Neutrophil (primary cell): Measurements from ENCODE around the gene CCDC88C.
A peak's percentile ranks its signal among the peaks of the same experiment; 100 is the strongest.

Experiments used
- H3K27ac ChIP-seq: fragments of 200-600 bp; sonication (generic); 2 replicates; pipeline ENCODE4 v1.5.1; 2016; ENCODE audit warnings: mild to moderate bottlenecking, moderate library complexity
- H3K27me3 ChIP-seq: fragments of 200-600 bp; sonication (generic); 2 replicates; pipeline ENCODE4 v1.6.0; 2016; ENCODE audit warnings: mild to moderate bottlenecking
- H3K36me3 ChIP-seq: fragments of 200-600 bp; sonication (generic); 2 replicates; pipeline ENCODE4 v1.5.1; 2017
- H3K4me1 ChIP-seq, 2 experiments: fragments of 200-600 bp in 1 of 2; sonication (generic) in 1 of 2; 1 replicate in 1 of 2; 2 replicates in 1 of 2; pipeline versions ENCODE4 v1.5.1 to v1.6.1; 2013 to 2016; ENCODE audit warnings: low read depth in 1 of 2, low read length in 1 of 2, mild to moderate bottlenecking in 1 of 2, moderate library complexity in 1 of 2; ENCODE audit not compliant: control insufficient read depth in 1 of 2, insufficient read depth in 1 of 2
- H3K4me3 ChIP-seq, 2 experiments: fragments of 200-600 bp in 1 of 2; sonication (generic) in 1 of 2; 1 replicate in 1 of 2; 2 replicates in 1 of 2; pipeline ENCODE4 v1.5.1; 2013 to 2016; ENCODE audit warnings: low read depth in 1 of 2, low read length in 1 of 2, mild to moderate bottlenecking in 1 of 2, moderate library complexity in 1 of 2
- H3K9me3 ChIP-seq: fragments of 200-600 bp; sonication (generic); 2 replicates; pipeline ENCODE4 v1.5.1; 2016
- TF ChIP-seq, protein P1 (sequence below): fragments of 200-600 bp; sonication (generic); IDR thresholded peaks from 2 replicates; pipeline ENCODE4 v1.5.1; 2016; ENCODE audit warnings: antibody characterized with exemption

Gene CCDC88C

GRCh38 chr14:91278383-91278715 is 139.3 kb downstream of the CCDC88C start:
- Histone ChIP-seq H3K27me3 (no peaks in the 10 kb centered on the region), H3K4me3 (no peak overlapping the region), H3K9me3 (no peaks in the 10 kb centered on the region), H3K4me1 (peaks cover 15 to 16% of the 10 kb centered on the region in 2 experiments), H3K36me3 (peaks cover 90% of the 10 kb centered on the region), H3K27ac (no peak overlapping the region)
- TF ChIP-seq, protein P1, sequence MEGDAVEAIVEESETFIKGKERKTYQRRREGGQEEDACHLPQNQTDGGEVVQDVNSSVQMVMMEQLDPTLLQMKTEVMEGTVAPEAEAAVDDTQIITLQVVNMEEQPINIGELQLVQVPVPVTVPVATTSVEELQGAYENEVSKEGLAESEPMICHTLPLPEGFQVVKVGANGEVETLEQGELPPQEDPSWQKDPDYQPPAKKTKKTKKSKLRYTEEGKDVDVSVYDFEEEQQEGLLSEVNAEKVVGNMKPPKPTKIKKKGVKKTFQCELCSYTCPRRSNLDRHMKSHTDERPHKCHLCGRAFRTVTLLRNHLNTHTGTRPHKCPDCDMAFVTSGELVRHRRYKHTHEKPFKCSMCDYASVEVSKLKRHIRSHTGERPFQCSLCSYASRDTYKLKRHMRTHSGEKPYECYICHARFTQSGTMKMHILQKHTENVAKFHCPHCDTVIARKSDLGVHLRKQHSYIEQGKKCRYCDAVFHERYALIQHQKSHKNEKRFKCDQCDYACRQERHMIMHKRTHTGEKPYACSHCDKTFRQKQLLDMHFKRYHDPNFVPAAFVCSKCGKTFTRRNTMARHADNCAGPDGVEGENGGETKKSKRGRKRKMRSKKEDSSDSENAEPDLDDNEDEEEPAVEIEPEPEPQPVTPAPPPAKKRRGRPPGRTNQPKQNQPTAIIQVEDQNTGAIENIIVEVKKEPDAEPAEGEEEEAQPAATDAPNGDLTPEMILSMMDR: no peak

DNA sequence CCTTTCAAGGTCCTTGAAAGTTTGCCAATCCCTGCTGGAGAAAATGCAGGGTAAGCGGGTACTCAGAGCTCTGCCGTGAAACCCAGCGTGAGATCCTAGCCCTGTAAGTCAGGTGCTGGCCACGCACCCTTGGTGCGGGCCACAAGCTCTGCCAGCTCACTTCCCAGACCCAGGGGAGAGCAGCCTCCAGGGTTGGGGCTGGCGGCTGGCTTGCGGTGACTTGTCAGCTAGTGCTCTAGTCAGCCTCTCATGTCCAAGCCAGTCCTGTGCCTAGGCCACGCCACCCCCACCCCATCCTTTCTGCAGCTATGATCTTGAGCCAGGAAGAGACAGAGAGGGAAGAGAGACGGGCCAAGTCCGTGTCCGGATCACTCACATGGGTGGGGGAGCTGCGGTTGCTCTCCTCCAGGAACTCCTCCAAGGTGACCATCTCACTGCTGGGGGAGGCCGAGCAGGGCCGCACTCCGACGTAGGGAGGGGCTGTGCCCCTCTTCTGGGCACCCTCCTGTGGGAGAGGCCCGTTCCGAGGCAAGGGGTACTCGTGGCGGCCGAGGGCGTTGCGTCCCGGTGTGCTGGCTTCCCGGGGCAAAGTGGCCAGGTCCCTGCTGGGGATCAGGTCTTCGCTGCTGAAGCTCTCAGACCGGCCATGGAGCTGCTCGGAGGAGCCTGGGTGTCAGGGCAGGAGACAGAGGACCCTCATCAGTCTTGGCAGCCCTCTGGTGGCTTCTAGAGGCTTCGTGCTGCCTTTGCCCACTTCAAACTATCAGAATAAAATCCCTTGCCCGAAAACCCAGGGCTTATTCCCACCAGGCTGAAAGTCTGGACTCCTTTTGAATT is 139.9 kb downstream of the CCDC88C start:
- Histone ChIP-seq H3K4me3 (no peak overlapping the region), H3K4me1 (peaks cover 15 to 16% of the 10 kb centered on the region in 2 experiments), H3K27ac (no peak overlapping the region), H3K9me3 (no peaks in the 10 kb centered on the region), H3K36me3 (peaks cover 90% of the 10 kb centered on the region), H3K27me3 (no peaks in the 10 kb centered on the region)
- TF ChIP-seq, protein P1: no peak

GRCh38 chr14:91274796-91275195 is 142.8 kb downstream of the CCDC88C start:
- Histone ChIP-seq H3K36me3 (peaks cover 84% of the 10 kb centered on the region), H3K9me3 (no peaks in the 10 kb centered on the region), H3K4me3 (no peak overlapping the region), H3K4me1 (peaks cover 15 to 16% of the 10 kb centered on the region in 2 experiments), H3K27me3 (no peaks in the 10 kb centered on the region), H3K27ac (peak overlapping the region; percentile 80)
- TF ChIP-seq, protein P1: no peak

GRCh38 chr14:91273885-91274273 is 143.7 kb downstream of the CCDC88C start:
- peak overlapping the region; percentile 80 for H3K27ac ChIP-seq
- H3K27me3 ChIP-seq: no peaks in the 10 kb centered on the region
- peaks cover 15 to 16% of the 10 kb centered on the region in 2 experiments for H3K4me1 ChIP-seq
- TF ChIP-seq, protein P1: no peak
- peaks cover 80% of the 10 kb centered on the region for H3K36me3 ChIP-seq
- no peak overlapping the region for H3K4me3 ChIP-seq
- no peaks in the 10 kb centered on the region for H3K9me3 ChIP-seq

DNA sequence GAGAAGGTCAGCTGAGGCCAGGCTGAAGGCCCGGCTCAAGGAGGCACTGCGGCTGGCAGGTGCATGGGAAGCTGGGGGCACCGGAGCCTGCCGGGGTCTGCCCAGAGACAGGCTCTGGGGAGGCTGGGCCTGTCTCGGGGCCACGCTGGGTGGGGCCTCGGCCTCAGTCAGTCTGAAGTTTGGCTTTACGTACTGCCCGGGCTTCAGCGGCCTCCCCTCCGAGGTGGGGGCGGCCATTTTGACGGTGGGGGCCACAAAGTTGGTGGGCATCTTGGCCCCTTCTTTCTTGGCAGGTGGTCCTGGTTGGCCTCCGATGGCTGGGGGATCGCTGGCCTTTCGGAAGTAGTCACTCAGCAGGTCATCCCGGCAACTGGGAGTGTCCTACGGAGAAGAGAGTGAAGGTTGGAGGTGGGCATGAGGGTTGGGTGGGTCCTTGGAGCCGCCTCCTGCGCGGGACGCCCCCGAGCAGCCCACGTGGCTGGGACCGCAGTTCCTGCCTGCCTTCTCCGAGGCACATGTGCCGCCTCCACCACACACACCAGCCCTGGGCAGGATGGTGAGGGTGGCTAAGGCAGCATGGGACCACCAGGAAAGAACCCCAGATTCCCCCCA is 144.2 kb downstream of the CCDC88C start:
- Histone ChIP-seq H3K4me1 (peaks cover 15 to 16% of the 10 kb centered on the region in 2 experiments), H3K27me3 (no peaks in the 10 kb centered on the region), H3K36me3 (peaks cover 77% of the 10 kb centered on the region), H3K9me3 (no peaks in the 10 kb centered on the region), H3K4me3 (no peak overlapping the region), H3K27ac (peak overlapping the region; percentile 80)
- TF ChIP-seq, protein P1: no peak
